HFF-Myc (cell line): ENCODE measurements around the gene GRID1.
"Not testable (repeated sequence)": the region's sequence is repeated elsewhere in the genome, so short reads cannot be mapped to it uniquely, and the experiment has no call there.

Experiments
- DNase-seq: peaks from one replicate; pipeline ENCODE4 v3.0.0-alpha.2; 2011; ENCODE audit warnings: low read depth; ENCODE audit errors: extremely low read depth
- H3K4me3 ChIP-seq: replicated peaks from 2 replicates; pipeline ENCODE4 v1.5.1; 2011; ENCODE audit warnings: low read depth, mild to moderate bottlenecking, control low read depth, low read length
- CTCF ChIP-seq: IDR thresholded peaks from 2 replicates; pipeline ENCODE4 v1.5.1; 2012; ENCODE audit warnings: mild to moderate bottlenecking, low read depth, low read length, control low read depth; ENCODE audit errors: missing control alignments

GRID1 gene

GRCh38 chr10:85724215-85724614 lies 642.4 kb downstream of the GRID1 start:
- DNase-seq = no peak
- TF ChIP-seq CTCF = no peak
- H3K4me3 ChIP-seq = no peak overlapping the region

- DNase-seq = no peak
- no peak overlapping the region for H3K4me3 ChIP-seq
- no peak for TF ChIP-seq CTCF
Measured at GRCh38 chr10:85720931-85721590, 645.5 kb downstream of the GRID1 start.

- H3K4me3 ChIP-seq = no peak overlapping the region
- DNase-seq = no peak
- no peak for TF ChIP-seq CTCF
Measured at GRCh38 chr10:85719408-85719807, 647.2 kb downstream of the GRID1 start.

GRCh38 chr10:85713885-85714284 lies 652.7 kb downstream of the GRID1 start:
- H3K4me3 ChIP-seq = no peak overlapping the region
- TF ChIP-seq CTCF = no peak
- DNase-seq = no peak

GRCh38 chr10:85702768-85703167 lies 663.8 kb downstream of the GRID1 start:
- no peak overlapping the region for H3K4me3 ChIP-seq
- DNase-seq = no peak
- no peak for TF ChIP-seq CTCF

GRCh38 chr10:85699066-85699465 lies 667.5 kb downstream of the GRID1 start:
- H3K4me3 ChIP-seq, DNase-seq: not testable (repeated sequence)

- no peak for TF ChIP-seq CTCF
- no peak overlapping the region for H3K4me3 ChIP-seq
- DNase-seq = no peak
Measured at GRCh38 chr10:85696893-85697292, 669.7 kb downstream of the GRID1 start.
